Activated CD8-positive, alpha-beta T cell treated with anti-CD3 and anti-CD28 coated beads for 36 hours (primary cell): ENCODE data around the gene TCF4. TPM values are rescaled to one million over a fixed set of nuclear protein-coding genes. Genes with fewer than 3 reads are reported as not detected.
A peak's percentile ranks its signal among the peaks of the same experiment; 100 is the strongest.

ENCODE experiments used
- ATAC-seq: fragments of 200-7000 bp; cut with Tn5 transposase; one replicate; pipeline ENCODE4 v1.10.0; 2021; ENCODE audit warnings: mild to moderate bottlenecking, moderate library complexity
- CTCF ChIA-PET: fragments of 350-600 bp; sonication (Branson Sonifier 250); formaldehyde crosslinking; loops from one replicate; lab custom pipeline; 2021; ENCODE audit warnings: antibody characterized with exemption; lab: Charles Lee
- POLR2A ChIA-PET: fragments of 350-600 bp; sonication (Branson Sonifier 250); formaldehyde crosslinking; loops from one replicate; lab custom pipeline; 2021; ENCODE audit warnings: antibody characterized with exemption; lab: Charles Lee
- DNase-seq: peaks from one replicate; pipeline ENCODE4 v3.0.0-alpha.2; 2020
- H3K27ac Mint-ChIP-seq: one replicate; pipeline ENCODE4 v1.8.0; 2021; ENCODE audit warnings: mild to moderate bottlenecking, mixed read lengths
- H3K27me3 Mint-ChIP-seq: one replicate; pipeline ENCODE4 v1.8.0; 2021; ENCODE audit warnings: mixed read lengths
- H3K36me3 Mint-ChIP-seq: one replicate; pipeline ENCODE4 v1.8.0; 2021; ENCODE audit warnings: low read depth, mixed read lengths
- H3K4me1 Mint-ChIP-seq: one replicate; pipeline ENCODE4 v1.8.0; 2021; ENCODE audit warnings: low read depth, mixed read lengths
- H3K4me3 Mint-ChIP-seq: one replicate; pipeline ENCODE4 v1.8.0; 2021; ENCODE audit warnings: mild to moderate bottlenecking, moderate library complexity, mixed read lengths
- H3K9me3 Mint-ChIP-seq: one replicate; pipeline ENCODE4 v1.8.0; 2021; ENCODE audit warnings: mixed read lengths
- CTCF ChIP-seq: fragments of 200-600 bp; IDR thresholded peaks from one replicate; pipeline ENCODE4 v1.8.0; 2022; ENCODE audit warnings: antibody characterized with exemption, mild to moderate bottlenecking
- intact Hi-C: fragments of 100-400 bp; cut with micrococcal nuclease; formaldehyde crosslinking; loops from one replicate; pipeline ENCODE4 v1.10.0; 2022
- total RNA-seq, 2 experiments: library from RNA; stranded (reverse); gene quantifications; one replicate each; pipeline ENCODE4 v1.2.3, GENCODE V29; 2021

Gene TCF4
- total RNA-seq, 2 experiments from 2014 or later, result 1.2 to 1.4 TPM

GRCh38 chr18:55593888-55594287 lies 5.9 kb upstream of the TCF4 start:
- ChIA-PET POLR2A (no interaction called here), CTCF (no interaction called here)
- ATAC-seq (no peak), DNase-seq (no peak)
- intact Hi-C loops, result no loop called here
- Mint-ChIP-seq H3K27me3 (peaks cover 6% of the 10 kb centered on the region), H3K36me3 (no peaks in the 10 kb centered on the region), H3K9me3 (no peaks in the 10 kb centered on the region), H3K4me3 (no peak overlapping the region), H3K4me1 (peaks cover 6% of the 10 kb centered on the region), H3K27ac (no peak overlapping the region)
- no peak for TF ChIP-seq CTCF

DNA sequence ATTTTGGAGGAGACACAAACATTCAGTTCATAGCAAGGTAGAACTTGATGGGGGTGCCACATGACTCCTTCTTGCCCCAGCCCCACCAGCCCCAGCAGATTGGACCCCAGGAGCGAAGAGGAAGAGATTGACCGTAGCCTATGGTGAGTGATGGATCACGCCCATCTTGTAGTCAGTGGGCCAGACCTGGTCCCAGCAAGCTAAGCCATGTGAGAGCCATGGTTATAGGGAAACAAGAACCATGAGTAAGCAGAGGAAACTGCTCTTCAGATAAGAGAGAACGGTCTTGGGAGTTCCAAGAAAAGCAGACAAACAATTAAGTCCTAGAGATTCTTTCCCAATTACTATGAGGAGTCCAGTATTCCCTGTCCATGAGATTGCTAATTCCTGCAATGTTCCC lies 4.6 kb upstream of the TCF4 start:
- ChIA-PET POLR2A (interaction anchor here (0.6 kb wide), 1 partner anchor 196 kb away, joined by 4 read pairs; no protein-coding TSS in a partner anchor), CTCF (no interaction called here)
- Mint-ChIP-seq H3K4me1 (peaks cover 10% of the 10 kb centered on the region), H3K27ac (no peak overlapping the region), H3K27me3 (peaks cover 11% of the 10 kb centered on the region), H3K36me3 (no peaks in the 10 kb centered on the region), H3K4me3 (no peak overlapping the region), H3K9me3 (no peaks in the 10 kb centered on the region)
- no peak for ATAC-seq
- intact Hi-C loops, result no loop called here
- no peak for DNase-seq
- TF ChIP-seq CTCF, result no peak

GRCh38 chr18:55592106-55592505 lies 4.1 kb upstream of the TCF4 start:
- intact Hi-C loops, result no loop called here
- peaks cover 13% of the 10 kb centered on the region for H3K4me1 Mint-ChIP-seq
- H3K36me3 Mint-ChIP-seq, result no peaks in the 10 kb centered on the region
- H3K4me3 Mint-ChIP-seq, result no peak overlapping the region
- peaks cover 13% of the 10 kb centered on the region for H3K27me3 Mint-ChIP-seq
- DNase-seq (no peak), ATAC-seq (no peak)
- CTCF ChIA-PET, result no interaction called here
- no peaks in the 10 kb centered on the region for H3K9me3 Mint-ChIP-seq
- no peak for TF ChIP-seq CTCF
- POLR2A ChIA-PET, result interaction anchor here (0.6 kb wide), 1 partner anchor 196 kb away, joined by 4 read pairs; no protein-coding TSS in a partner anchor
- no peak overlapping the region for H3K27ac Mint-ChIP-seq

DNA sequence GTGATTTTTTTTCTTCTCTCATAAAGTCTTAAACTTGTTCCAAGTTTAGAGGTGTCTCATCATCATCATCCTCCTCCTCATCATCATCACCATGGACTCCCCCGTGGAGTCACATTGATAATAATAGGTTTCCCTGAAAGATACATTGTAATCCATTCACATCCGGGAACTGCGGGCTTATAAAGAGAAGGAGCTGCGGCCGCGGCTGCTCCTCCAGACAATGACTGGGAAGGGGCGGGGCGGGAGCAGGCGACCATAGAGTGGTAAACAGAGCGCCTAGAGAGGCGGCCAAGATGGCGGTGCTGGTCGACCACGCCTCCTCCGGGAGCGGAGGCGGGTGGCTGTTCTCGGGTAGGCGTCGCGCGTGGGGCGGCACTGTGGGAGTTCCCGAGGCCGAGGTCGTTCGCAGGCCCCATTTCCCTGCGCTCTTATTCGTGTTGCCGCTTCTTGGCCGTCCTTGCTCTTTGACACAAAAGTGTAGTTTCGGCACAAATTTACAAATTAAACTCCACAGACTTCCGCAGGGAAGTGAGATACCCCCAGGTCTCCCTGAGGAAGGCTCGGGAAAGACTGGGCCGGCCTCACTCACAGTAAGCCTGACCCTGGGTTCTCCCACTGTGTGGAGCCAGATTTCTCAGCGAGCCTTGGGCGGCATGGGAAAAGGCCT lies 1.8 kb upstream of the TCF4 start:
- H3K27ac Mint-ChIP-seq, result peak overlapping the region; percentile 68
- DNase-seq (peak; percentile 85), ATAC-seq (peak; percentile 84)
- peaks cover 33% of the 10 kb centered on the region for H3K27me3 Mint-ChIP-seq
- no peaks in the 10 kb centered on the region for H3K36me3 Mint-ChIP-seq
- H3K4me3 Mint-ChIP-seq, result peak overlapping the region; percentile 80
- intact Hi-C loops, result loop anchor here (5.0 to 10.0 kb wide), 2 partner anchors 105 to 172 kb away; no protein-coding TSS in a partner anchor
- CTCF ChIA-PET, result no interaction called here
- POLR2A ChIA-PET, result no interaction called here
- no peaks in the 10 kb centered on the region for H3K9me3 Mint-ChIP-seq
- no peak for TF ChIP-seq CTCF
- H3K4me1 Mint-ChIP-seq, result peaks cover 22% of the 10 kb centered on the region

- ChIA-PET CTCF (no interaction called here), POLR2A (interaction anchor here (0.7 kb wide), 1 partner anchor 113 kb away, joined by 3 read pairs; no protein-coding TSS in a partner anchor)
- Mint-ChIP-seq H3K4me1 (peaks cover 22% of the 10 kb centered on the region), H3K9me3 (no peaks in the 10 kb centered on the region), H3K27me3 (peaks cover 35% of the 10 kb centered on the region), H3K27ac (peak overlapping the region; percentile 83), H3K4me3 (peak overlapping the region; percentile 80), H3K36me3 (no peaks in the 10 kb centered on the region)
- no peak for DNase-seq
- no peak for ATAC-seq
- intact Hi-C loops, result loop anchor here (5.0 to 10.0 kb wide), 2 partner anchors 104 to 172 kb away; no protein-coding TSS in a partner anchor
- TF ChIP-seq CTCF, result no peak
Measured at GRCh38 chr18:55588870-55589595, 1.0 kb upstream of the TCF4 start.
